Panc1 (cell line): ENCODE measurements around the gene USP32. TPM values are rescaled to one million over a fixed set of nuclear protein-coding genes. Genes with fewer than 3 reads are reported as not detected.

Experiments used
- ATAC-seq: fragments of 200-7000 bp; cut with Tn5 transposase; 2 replicates; pipeline ENCODE4 v1.9.1; 2020; ENCODE audit warnings: mild to moderate bottlenecking, moderate library complexity
- BruUV-seq: library from RNA; stranded (reverse); fragments of 400-500 nt; replicated peaks from 2 replicates; lab custom pipeline; 2021; lab: Mats Ljungman, UMichigan
- CTCF ChIA-PET: fragments of 300-600 bp; sonication (Branson Sonifier 250); formaldehyde crosslinking; loops from one replicate; lab custom pipeline; 2022; ENCODE audit warnings: antibody characterized with exemption; lab: Charles Lee
- POLR2A ChIA-PET: fragments of 300-600 bp; sonication (Branson Sonifier 250); formaldehyde crosslinking; loops from one replicate; lab custom pipeline; 2022; ENCODE audit warnings: antibody characterized with exemption; lab: Charles Lee
- DNase-seq: peaks from one replicate; pipeline ENCODE4 v3.0.0-alpha.2; 2010; ENCODE audit warnings: low read depth, low spot score
- H3K27ac ChIP-seq: 2 replicates; pipeline ENCODE4 v1.5.1; 2011; ENCODE audit warnings: mild to moderate bottlenecking, low read length, inconsistent platforms
- H3K27me3 ChIP-seq: fragments of 200-500 bp; sonication (Bioruptor generic); 2 replicates; pipeline ENCODE4 v1.6.0; 2014; ENCODE audit warnings: low read length, inconsistent platforms; ENCODE audit not compliant: control insufficient read depth, insufficient read depth
- H3K36me3 ChIP-seq: fragments of 200-500 bp; sonication (Bioruptor generic); 2 replicates; pipeline ENCODE4 v1.5.1; 2014; ENCODE audit warnings: inconsistent platforms, mild to moderate bottlenecking, low read length, moderate library complexity; ENCODE audit not compliant: control insufficient read depth, insufficient read depth
- H3K4me1 ChIP-seq: 2 replicates; pipeline ENCODE4 v1.5.1; 2011; ENCODE audit warnings: inconsistent platforms, mild to moderate bottlenecking, low read length, moderate library complexity; ENCODE audit not compliant: control insufficient read depth, insufficient read depth
- H3K4me3 ChIP-seq, 2 experiments: 2 replicates each; pipeline ENCODE4 v1.5.1; 2011 to 2012; ENCODE audit warnings: low read depth in 2 of 2, low read length in 2 of 2, mild to moderate bottlenecking in 2 of 2, inconsistent platforms in 1 of 2, moderate library complexity in 1 of 2
- H3K9me3 ChIP-seq: fragments of 200-500 bp; sonication (Bioruptor generic); 2 replicates; pipeline ENCODE4 v1.5.1; 2014; ENCODE audit warnings: low read depth, mild to moderate bottlenecking, inconsistent platforms, low read length, moderate library complexity; ENCODE audit not compliant: control insufficient read depth, insufficient read depth
- CTCF ChIP-seq: fragments of 450-650 bp; IDR thresholded peaks from 2 replicates; pipeline ENCODE4 v1.5.1; 2017; ENCODE audit warnings: mild to moderate bottlenecking
- POLR2AphosphoS5 ChIP-seq: IDR thresholded peaks from 2 replicates; pipeline ENCODE4 v1.6.1; 2012; ENCODE audit warnings: mild to moderate bottlenecking, low read depth, low read length, moderate library complexity
- REST ChIP-seq, 2 experiments: IDR thresholded peaks; 2 replicates each; pipeline ENCODE4 v1.6.1; 2011 to 2012; ENCODE audit warnings: low read depth in 2 of 2, control low read depth in 1 of 2, low read length in 1 of 2, mild to moderate bottlenecking in 1 of 2, moderate library complexity in 1 of 2; ENCODE audit not compliant: insufficient read depth in 1 of 2
- SIN3A ChIP-seq: IDR thresholded peaks from 2 replicates; pipeline ENCODE4 v1.6.1; 2012; ENCODE audit warnings: low read depth, mild to moderate bottlenecking, low read length, moderate library complexity, borderline replicate concordance; ENCODE audit not compliant: insufficient read depth
- TCF7L2 ChIP-seq: IDR thresholded peaks from 2 replicates; pipeline ENCODE4 v1.6.1; 2011; ENCODE audit warnings: mild to moderate bottlenecking, low read depth, low read length, inconsistent platforms
- in situ Hi-C: cut with HindIII; loops from 2 replicates; pipeline ENCODE4 v1.10.0; 2016; ENCODE audit warnings: low sequenced_read_pairs, low pct_unique_long_range_greater_than_20kb
- intact Hi-C: fragments of 100-400 bp; cut with micrococcal nuclease; formaldehyde crosslinking; loops from one replicate; pipeline ENCODE4 v1.10.0; 2022; ENCODE audit not compliant: unreplicated experiment
- total RNA-seq: library from RNA; stranded (reverse); gene quantifications from one replicate; pipeline ENCODE4 v1.2.1, GENCODE V29; 2021; ENCODE audit not compliant: unreplicated experiment

USP32 gene
- total RNA-seq, 1 experiment from 2014 or later, result 45.5 TPM

GRCh38 chr17:60252459-60252858 lies 139.5 kb downstream of the USP32 start:
- ChIA-PET POLR2A (no interaction called here), CTCF (no interaction called here)
- Histone ChIP-seq H3K27ac (no peak overlapping the region), H3K4me1 (no peaks in the 10 kb centered on the region), H3K4me3 (no peak overlapping the region), H3K9me3 (no peaks in the 10 kb centered on the region; the same call in 1 of the 2 replicates), H3K36me3 (peaks cover 20% of the 10 kb centered on the region), H3K27me3 (no peaks in the 10 kb centered on the region)
- ATAC-seq (no peak), DNase-seq (no peak)
- intact Hi-C loops (no loop called here), in situ Hi-C loops (no loop called here)
- BruUV-seq, result no TSS peak
- no peak for TF ChIP-seq SIN3A
- no peak for TF ChIP-seq CTCF
- TF ChIP-seq POLR2AphosphoS5, result no peak
- no peak for TF ChIP-seq REST (IDR thresholded peaks at IDR 0.05; ENCODE audit: insufficient read depth in 1 of 2, low read depth in 2 of 2, low read length in 1 of 2)
- TF ChIP-seq TCF7L2, result no peak

- Histone ChIP-seq H3K36me3 (peaks cover 20% of the 10 kb centered on the region), H3K27me3 (no peaks in the 10 kb centered on the region), H3K9me3 (no peaks in the 10 kb centered on the region; the same call in 1 of the 2 replicates), H3K4me1 (no peaks in the 10 kb centered on the region), H3K27ac (no peak overlapping the region), H3K4me3 (no peak overlapping the region)
- CTCF ChIA-PET, result no interaction called here
- TF ChIP-seq TCF7L2 (no peak), REST (IDR thresholded peaks at IDR 0.05; ENCODE audit: insufficient read depth in 1 of 2, low read depth in 2 of 2, low read length in 1 of 2) (no peak), CTCF (no peak), SIN3A (no peak), POLR2AphosphoS5 (no peak)
- in situ Hi-C loops, result no loop called here
- ATAC-seq, result no peak
- no TSS peak for BruUV-seq
- DNase-seq, result no peak
- POLR2A ChIA-PET, result no interaction called here
- intact Hi-C loops, result no loop called here
These were observed 142.6 kb downstream of the USP32 start for GRCh38 chr17:60249290-60249826.
